Osteoblast (primary cell): Measurements from ENCODE around the gene GFPT1. TPM values are rescaled to one million over a fixed set of nuclear protein-coding genes. Genes with fewer than 3 reads are reported as not detected.
A peak's percentile ranks its signal among the peaks of the same experiment; 100 is the strongest.

Source experiments
- DNase-seq: peaks from one replicate; pipeline ENCODE4 v3.0.0; 2011; ENCODE audit warnings: low spot score, mixed read lengths; ENCODE audit not compliant: insufficient read length; ENCODE audit errors: missing footprints
- H2AFZ ChIP-seq: 2 replicates; pipeline ENCODE4 v1.6.0; 2011; ENCODE audit warnings: mild to moderate bottlenecking, low read length
- H3K27ac ChIP-seq: 2 replicates; pipeline ENCODE4 v1.5.1; 2011; ENCODE audit warnings: mild to moderate bottlenecking, low read depth, low read length, moderate library complexity
- H3K27me3 ChIP-seq: 2 replicates; pipeline ENCODE4 v1.6.0; 2012; ENCODE audit warnings: mild to moderate bottlenecking, control low read depth, inconsistent platforms, low read length, moderate library complexity; ENCODE audit not compliant: insufficient read depth
- H3K36me3 ChIP-seq: 2 replicates; pipeline ENCODE4 v1.5.1; 2011; ENCODE audit warnings: mild to moderate bottlenecking, low read length, control low read depth, moderate library complexity; ENCODE audit not compliant: insufficient read depth
- H3K4me1 ChIP-seq: 2 replicates; pipeline ENCODE4 v1.5.1; 2011; ENCODE audit warnings: mild to moderate bottlenecking, low read length, control low read depth, moderate library complexity; ENCODE audit not compliant: insufficient read depth
- H3K4me2 ChIP-seq: 2 replicates; pipeline ENCODE4 v1.6.0; 2011; ENCODE audit warnings: mild to moderate bottlenecking, low read length; ENCODE audit not compliant: insufficient read depth
- H3K4me3 ChIP-seq: fragments of 200-600 bp; sonication (generic); 3 replicates; pipeline ENCODE4 v1.5.1; 2012; ENCODE audit warnings: mild to moderate bottlenecking, low read length, inconsistent platforms; ENCODE audit not compliant: insufficient read depth
- H3K79me2 ChIP-seq: 2 replicates; pipeline ENCODE4 v1.6.0; 2012; ENCODE audit warnings: mild to moderate bottlenecking, low read length, control low read depth, inconsistent platforms; ENCODE audit not compliant: insufficient read depth
- H3K9me3 ChIP-seq: 2 replicates; pipeline ENCODE4 v1.5.1; 2011; ENCODE audit warnings: low read depth, low read length, control low read depth
- H4K20me1 ChIP-seq: 2 replicates; pipeline ENCODE4 v1.6.0; 2012; ENCODE audit warnings: mild to moderate bottlenecking, low read length, control low read depth; ENCODE audit not compliant: insufficient read depth
- CTCF ChIP-seq: IDR thresholded peaks from 2 replicates; pipeline ENCODE4 v1.5.1; 2011; ENCODE audit warnings: mild to moderate bottlenecking, low read depth, low read length, moderate library complexity; ENCODE audit errors: extremely low read depth
- total RNA-seq: library from RNA; depleted of rRNA; stranded (reverse); fragments of >200 nt; gene quantifications from 2 replicates; pipeline ENCODE4 v1.2.3, GENCODE V29; 2012

The GFPT1 gene
- total RNA-seq, 1 donor, result 64.4 TPM

DNA sequence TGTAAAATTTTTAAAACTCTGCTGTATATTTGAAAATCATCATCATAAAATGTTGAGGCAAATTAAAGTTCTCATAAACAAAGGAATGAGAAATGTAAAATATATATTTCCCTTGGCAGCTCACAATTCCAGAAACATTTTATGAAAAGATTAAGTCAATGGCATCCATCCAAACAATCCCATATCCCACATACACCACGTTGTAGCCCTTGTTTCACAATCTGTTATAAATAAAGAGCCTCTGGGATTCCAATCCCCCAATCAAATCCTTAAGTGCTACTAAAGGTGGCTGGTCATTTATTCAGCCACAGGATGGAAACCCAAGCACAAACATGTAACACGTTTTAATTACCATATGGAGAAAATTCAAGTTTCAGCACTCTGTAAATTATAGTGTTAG lies 51.7 kb downstream of the GFPT1 start:
- Histone ChIP-seq H3K36me3 (peaks cover 74% of the 10 kb centered on the region), H3K4me2 (no peak overlapping the region)

GRCh38 chr2:69333352-69333751 lies 53.7 kb downstream of the GFPT1 start:
- Histone ChIP-seq H3K27ac (no peak overlapping the region), H3K27me3 (no peaks in the 10 kb centered on the region), H3K4me2 (no peak overlapping the region), H3K4me1 (no peaks in the 10 kb centered on the region), H2AFZ (no peak overlapping the region), H3K9me3 (no peaks in the 10 kb centered on the region), H4K20me1 (no peaks in the 10 kb centered on the region), H3K79me2 (peaks cover 8% of the 10 kb centered on the region), H3K36me3 (peaks cover 77% of the 10 kb centered on the region), H3K4me3 (no peak overlapping the region)
- no peak for TF ChIP-seq CTCF
- no peak for DNase-seq

More for the DNA sequence above, 51.7 kb downstream of the GFPT1 start:
- Histone ChIP-seq H4K20me1 (peaks cover 4% of the 10 kb centered on the region), H3K4me3 (no peak overlapping the region), H2AFZ (no peak overlapping the region), H3K27me3 (no peaks in the 10 kb centered on the region), H3K27ac (no peak overlapping the region), H3K9me3 (no peaks in the 10 kb centered on the region), H3K4me1 (peaks cover 3% of the 10 kb centered on the region), H3K79me2 (peaks cover 12% of the 10 kb centered on the region)
- DNase-seq, result peak; percentile 26
- TF ChIP-seq CTCF, result no peak

- H4K20me1 ChIP-seq, result no peaks in the 10 kb centered on the region
- H3K9me3 ChIP-seq, result no peaks in the 10 kb centered on the region
- no peaks in the 10 kb centered on the region for H3K4me1 ChIP-seq
- H3K4me2 ChIP-seq, result no peak overlapping the region
- H3K27me3 ChIP-seq, result no peaks in the 10 kb centered on the region
- no peak overlapping the region for H2AFZ ChIP-seq
- no peak for TF ChIP-seq CTCF
- DNase-seq, result no peak
- peaks cover 83% of the 10 kb centered on the region for H3K36me3 ChIP-seq
- no peak overlapping the region for H3K27ac ChIP-seq
- peaks cover 8% of the 10 kb centered on the region for H3K79me2 ChIP-seq
- no peak overlapping the region for H3K4me3 ChIP-seq
Measured at GRCh38 chr2:69330781-69331180, 56.2 kb downstream of the GFPT1 start.

GRCh38 chr2:69322631-69323030 lies 64.4 kb downstream of the GFPT1 start:
- H3K4me1 ChIP-seq, result no peaks in the 10 kb centered on the region
- H3K27me3 ChIP-seq, result no peaks in the 10 kb centered on the region
- H4K20me1 ChIP-seq, result no peaks in the 10 kb centered on the region
- no peaks in the 10 kb centered on the region for H3K9me3 ChIP-seq
- H3K4me3 ChIP-seq, result no peak overlapping the region
- H3K4me2 ChIP-seq, result no peak overlapping the region
- no peak overlapping the region for H3K27ac ChIP-seq
- H3K36me3 ChIP-seq, result peaks cover 59% of the 10 kb centered on the region
- DNase-seq, result no peak
- TF ChIP-seq CTCF, result no peak
- H3K79me2 ChIP-seq, result no peaks in the 10 kb centered on the region
- H2AFZ ChIP-seq, result no peak overlapping the region
